Right lobe of liver (tissue), 4 donors: ENCODE data around the gene INTS1.

ENCODE experiments used
- POLR2A ChIP-seq: fragments of 450-650 bp; IDR thresholded peaks from one replicate; pipeline ENCODE4 v1.6.1; 2017; ENCODE audit warnings: antibody characterized with exemption, mild to moderate bottlenecking
- TF ChIP-seq, protein P1 (sequence below), 4 donors: fragments of 200-600 bp in 3 of 4; fragments of 450-650 bp in 1 of 4; IDR thresholded peaks; one replicate each; pipeline versions ENCODE4 v1.5.1 to v1.8.0; 2016 to 2022; ENCODE audit warnings: antibody characterized with exemption in 4 of 4, mild to moderate bottlenecking in 2 of 4
- donor health status: DM: no; HTN: no; CAD: no.
- donor health status: DM: no; HTN: no; CAD: no.
- donor health status: DM: no; HTN: yes; CAD: no.

DNA sequence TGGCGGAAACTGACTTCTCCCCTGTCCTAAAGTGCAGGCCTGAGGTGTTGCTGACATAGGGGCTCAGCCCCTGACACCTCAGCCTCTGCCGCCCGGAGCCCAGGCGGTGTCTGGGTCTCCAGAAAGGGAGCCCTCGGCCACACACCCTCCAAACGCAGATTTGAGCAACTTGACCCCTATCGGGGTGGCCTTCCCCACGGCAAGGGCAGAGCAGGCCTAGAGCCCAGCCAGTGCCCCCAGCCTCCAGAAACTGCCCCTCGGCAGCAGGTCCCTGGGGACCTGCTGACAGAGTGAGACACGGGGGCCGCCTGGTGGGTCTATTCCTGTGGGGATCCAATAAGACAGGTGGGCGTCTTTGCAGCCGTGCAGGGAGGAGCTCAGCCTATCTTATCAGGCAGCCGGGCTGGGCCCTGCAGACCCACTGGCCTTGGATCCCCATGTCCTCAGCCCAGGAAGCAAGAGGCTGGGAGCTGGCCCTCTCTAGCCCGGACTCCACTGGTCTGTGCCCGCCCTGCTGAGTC lies 40.8 kb upstream of the INTS1 start:
- TF ChIP-seq POLR2A = no peak
- TF ChIP-seq, protein P1, sequence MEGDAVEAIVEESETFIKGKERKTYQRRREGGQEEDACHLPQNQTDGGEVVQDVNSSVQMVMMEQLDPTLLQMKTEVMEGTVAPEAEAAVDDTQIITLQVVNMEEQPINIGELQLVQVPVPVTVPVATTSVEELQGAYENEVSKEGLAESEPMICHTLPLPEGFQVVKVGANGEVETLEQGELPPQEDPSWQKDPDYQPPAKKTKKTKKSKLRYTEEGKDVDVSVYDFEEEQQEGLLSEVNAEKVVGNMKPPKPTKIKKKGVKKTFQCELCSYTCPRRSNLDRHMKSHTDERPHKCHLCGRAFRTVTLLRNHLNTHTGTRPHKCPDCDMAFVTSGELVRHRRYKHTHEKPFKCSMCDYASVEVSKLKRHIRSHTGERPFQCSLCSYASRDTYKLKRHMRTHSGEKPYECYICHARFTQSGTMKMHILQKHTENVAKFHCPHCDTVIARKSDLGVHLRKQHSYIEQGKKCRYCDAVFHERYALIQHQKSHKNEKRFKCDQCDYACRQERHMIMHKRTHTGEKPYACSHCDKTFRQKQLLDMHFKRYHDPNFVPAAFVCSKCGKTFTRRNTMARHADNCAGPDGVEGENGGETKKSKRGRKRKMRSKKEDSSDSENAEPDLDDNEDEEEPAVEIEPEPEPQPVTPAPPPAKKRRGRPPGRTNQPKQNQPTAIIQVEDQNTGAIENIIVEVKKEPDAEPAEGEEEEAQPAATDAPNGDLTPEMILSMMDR (IDR thresholded peaks at IDR 0.05) = no peak
